GM19043 (cell line): ENCODE data around the gene ADH5.
A peak's percentile ranks its signal among the peaks of the same experiment; 100 is the strongest.
"Not testable (repeated sequence)": the region's sequence is repeated elsewhere in the genome, so short reads cannot be mapped to it uniquely, and the experiment has no call there.

Experiments used
- ATAC-seq: cut with Tn5 transposase; IDR thresholded peaks from one replicate; pipeline ENCODE4 v1.9.1; 2021; ENCODE audit warnings: low read depth; ENCODE audit not compliant: unreplicated experiment

ADH5 gene

DNA sequence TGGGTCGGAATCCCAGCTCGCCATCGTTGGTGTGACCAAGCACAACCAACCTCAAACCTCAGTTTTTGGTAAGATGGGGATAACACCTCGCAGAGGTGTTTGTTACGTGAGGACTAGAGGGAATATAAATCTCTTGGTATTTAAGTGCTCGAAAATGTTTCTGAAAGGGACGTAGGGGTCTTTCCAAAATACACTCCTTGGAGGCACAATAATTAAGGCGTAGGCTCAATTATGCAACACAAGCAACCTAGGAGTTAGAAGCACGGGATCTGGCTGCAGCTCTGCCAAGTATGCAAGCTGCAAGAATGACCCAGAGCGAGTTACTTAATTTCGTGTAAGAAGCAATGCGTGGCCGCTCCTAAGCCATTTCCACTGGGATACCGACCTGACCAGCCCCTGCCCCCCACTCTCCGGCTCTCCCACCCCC, 552 bp downstream of the ADH5 start:
- peak; percentile 23 for ATAC-seq

DNA sequence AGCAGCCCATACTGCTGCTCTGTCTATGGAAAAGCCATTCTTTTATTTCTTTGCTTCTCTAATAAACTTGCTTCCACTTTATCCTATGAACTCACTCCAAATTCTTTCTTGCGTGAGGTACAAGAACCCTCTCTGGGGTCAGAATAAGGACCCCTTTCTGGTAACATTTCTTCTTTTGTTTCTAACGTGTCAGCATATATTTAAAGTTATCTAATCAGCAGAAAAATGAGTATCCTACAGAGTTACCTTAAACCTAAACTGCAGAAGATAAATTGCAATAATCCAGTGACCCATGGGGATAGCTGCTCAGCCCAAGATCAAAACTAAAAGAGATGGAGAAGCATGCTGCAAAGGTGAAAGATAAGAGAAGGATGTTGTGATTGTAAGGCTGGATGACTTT, 4.0 kb downstream of the ADH5 start:
- no peak for ATAC-seq

DNA sequence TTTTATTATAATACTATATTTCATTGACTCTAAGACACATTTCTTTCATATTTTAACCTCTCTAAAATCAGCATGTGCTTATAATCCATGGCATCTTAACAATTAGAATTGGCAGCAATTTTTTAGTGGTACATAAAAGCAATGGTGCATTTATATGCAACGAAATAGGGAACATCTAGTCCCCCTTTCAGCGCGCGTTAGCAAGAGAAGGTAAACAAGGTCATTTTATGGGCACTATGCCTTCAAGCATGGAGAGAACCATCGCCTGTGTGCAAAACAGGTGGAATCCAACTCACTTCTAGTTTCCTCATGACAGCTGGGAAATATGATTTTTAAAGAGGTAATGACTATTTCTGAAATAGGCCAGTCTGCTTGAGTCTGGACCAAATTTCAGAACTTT, 6.4 kb downstream of the ADH5 start:
- ATAC-seq, result no peak

GRCh38 chr4:99080869-99081268, 7.7 kb downstream of the ADH5 start:
- ATAC-seq, result not testable (repeated sequence)

GRCh38 chr4:99079625-99080295, 8.8 kb downstream of the ADH5 start:
- no peak for ATAC-seq

- ATAC-seq, result no peak
These were observed 9.5 kb downstream of the ADH5 start for GRCh38 chr4:99078931-99079624.

- no peak for ATAC-seq
These were observed 10.3 kb downstream of the ADH5 start for GRCh38 chr4:99078336-99078735.

DNA sequence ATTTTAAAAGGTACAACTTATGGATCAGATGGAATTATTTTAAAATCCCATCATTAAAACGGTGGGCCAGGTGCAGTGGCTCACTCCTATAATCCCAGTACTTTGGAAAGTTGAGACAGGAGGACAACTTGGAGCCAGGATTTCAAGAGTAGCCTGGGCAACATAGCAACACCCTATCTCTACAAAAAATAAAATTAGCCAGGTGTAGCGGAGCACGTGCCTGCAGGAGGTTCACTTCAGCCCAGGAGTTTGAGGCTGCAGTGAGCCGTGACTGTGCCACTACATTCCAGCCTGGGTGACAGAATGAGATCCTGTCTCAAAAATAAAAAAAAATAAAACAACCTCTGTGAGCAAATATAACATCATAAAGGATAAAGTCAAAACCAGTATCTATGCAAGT, 11.4 kb downstream of the ADH5 start:
- ATAC-seq, result no peak

DNA sequence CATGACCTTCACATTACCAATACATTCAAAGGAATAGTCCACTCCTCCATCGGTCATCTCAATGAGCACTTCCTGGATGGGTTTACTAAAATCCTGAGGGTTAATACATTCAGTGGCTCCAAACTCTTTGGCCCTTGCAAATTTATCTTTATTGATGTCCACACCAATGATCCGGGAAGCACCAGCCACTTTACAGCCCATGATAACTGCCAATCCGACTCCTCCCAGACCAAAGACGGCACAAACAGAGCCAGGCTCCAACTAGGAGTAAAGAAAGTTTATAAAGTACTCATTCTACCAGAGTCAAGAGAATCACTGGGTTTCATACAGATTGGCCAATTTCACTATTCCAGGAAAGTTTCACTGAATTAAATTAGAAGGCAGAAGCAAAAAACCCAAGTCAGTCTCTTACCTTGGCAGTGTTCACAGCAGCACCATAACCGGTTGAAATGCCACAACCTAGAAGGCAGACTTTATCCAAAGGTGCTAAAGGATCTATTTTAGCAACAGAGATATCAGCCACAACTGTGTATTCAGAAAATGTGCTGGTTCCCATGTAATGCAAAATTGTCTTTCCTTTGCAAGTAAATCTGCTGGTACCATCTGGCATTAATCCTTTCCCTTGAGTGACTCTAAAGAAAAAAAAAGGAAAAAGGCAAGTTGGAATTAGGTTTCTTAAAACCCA, 12.2 kb downstream of the ADH5 start:
- ATAC-seq, result no peak

DNA sequence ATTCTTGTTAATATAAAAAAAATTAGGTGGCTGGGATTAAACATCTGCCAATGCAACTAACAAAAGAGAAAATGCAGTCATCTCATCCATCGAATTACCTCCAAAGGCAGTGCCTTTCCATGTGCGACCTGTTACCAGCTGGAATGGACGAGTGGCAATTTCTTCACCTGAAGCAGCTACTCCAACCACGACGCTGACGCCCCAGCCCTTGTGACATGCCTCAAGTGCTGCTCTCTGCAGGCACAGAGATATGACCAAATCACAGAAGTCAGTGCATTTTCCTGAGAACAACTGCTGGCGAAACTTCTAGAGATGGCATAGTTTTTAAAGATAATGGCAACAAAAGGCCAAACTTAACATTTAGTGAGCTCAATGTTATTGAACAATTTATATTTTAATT, 13.8 kb downstream of the ADH5 start:
- ATAC-seq, result no peak

- ATAC-seq, result no peak
These were observed 17.4 kb downstream of the ADH5 start for GRCh38 chr4:99071159-99071558.

- no peak for ATAC-seq
These were observed 21.0 kb downstream of the ADH5 start for GRCh38 chr4:99067617-99068016.

- ATAC-seq, result not testable (repeated sequence)
These were observed 23.1 kb downstream of the ADH5 start for GRCh38 chr4:99065521-99065920.

GRCh38 chr4:99062120-99062519, 26.5 kb downstream of the ADH5 start:
- no peak for ATAC-seq

DNA sequence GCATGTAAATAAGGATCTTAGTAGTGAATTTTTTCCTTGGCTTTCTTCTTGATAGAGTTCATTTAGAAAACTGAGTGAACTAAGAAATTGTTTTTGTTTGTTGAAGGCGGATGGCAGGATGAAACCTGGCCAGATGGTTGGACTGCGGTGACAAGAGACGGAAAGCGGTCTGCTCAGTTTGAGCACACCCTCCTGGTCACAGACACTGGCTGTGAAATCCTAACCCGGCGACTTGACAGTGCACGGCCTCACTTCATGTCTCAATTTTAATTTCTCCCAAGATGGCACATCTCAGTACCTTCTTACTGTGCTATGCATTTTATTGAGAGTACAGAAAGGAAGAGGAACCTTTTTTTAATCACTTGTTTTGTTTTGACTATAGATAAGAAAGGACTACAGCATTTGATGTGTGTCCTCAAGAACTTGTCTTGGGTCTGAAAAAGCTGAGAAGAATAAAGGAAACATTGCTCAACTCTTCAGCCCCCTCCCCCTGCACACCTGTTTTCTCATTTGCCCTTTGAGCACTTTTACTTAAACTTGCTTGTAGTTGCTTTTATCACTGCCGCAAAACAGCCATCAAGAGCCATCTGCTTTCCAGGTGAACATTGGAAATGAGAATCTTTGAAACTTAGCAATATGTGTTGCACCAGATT, 27.4 kb downstream of the ADH5 start:
- ATAC-seq, result no peak

- ATAC-seq, result no peak
These were observed 29.0 kb downstream of the ADH5 start for GRCh38 chr4:99059550-99059949.

DNA sequence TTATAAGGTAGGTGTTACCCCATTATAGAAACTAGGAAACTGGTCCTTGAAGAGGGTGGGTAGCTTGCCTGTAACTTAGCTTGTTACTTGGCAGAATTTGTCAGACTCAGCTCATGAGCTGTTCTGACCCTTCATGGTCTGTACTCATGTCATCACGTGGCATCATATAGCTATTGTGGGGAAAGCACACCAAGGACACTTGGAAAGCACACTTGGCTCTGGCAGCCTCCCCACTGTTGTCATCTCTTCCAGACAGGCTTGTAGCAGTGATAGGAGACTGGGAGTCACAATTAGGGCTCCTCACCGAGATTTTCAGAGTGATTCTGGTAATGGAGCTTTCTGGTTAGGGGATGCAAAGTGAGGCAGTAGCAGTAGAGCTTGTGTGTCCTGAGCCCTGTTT, 30.4 kb downstream of the ADH5 start:
- ATAC-seq, result no peak

GRCh38 chr4:99054428-99054994, 34.1 kb downstream of the ADH5 start:
- ATAC-seq, result peak; percentile 56

DNA sequence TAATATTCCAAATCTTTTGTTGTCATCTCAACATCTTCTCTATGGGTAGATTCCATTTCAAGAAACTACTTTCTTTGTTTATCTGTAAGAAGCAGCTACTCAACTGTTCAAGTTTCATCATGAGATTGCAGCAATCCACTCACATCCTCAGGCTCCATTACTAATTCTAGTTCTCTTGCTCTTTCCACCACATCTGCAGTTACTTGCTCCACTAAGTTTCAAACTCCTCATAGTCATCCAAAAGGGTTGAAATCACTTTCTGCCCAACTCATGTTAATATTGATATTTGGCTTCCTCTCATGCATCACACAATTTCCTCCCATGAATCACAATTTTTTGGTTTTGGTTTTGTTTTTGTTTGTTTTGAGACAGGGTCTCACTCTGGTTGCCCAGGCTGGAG, 35.7 kb downstream of the ADH5 start:
- ATAC-seq, result no peak

DNA sequence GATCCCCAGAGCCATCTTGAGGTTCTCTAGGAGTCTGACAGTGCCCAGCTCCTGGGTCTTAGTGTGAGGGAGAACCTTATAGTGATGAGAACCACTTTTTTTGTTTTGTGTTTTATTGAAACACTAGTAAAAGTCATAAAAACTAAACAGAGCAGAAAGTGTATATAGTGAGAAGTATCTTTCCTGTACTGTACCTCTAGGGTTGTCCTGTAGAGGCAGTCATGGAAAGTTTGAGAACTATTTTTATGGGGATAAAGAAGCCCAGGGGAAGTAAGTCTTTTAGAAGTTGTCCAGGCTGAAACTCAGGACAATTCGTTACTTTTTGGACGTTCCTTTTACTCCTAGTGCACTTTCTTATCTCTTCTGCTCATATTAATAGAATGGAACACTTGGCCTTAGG, 40.9 kb downstream of the ADH5 start:
- ATAC-seq, result no peak

- ATAC-seq, result no peak
These were observed 45.2 kb downstream of the ADH5 start for GRCh38 chr4:99043346-99043745.
